Activated CD4-positive, alpha-beta T cell treated with anti-CD3 and anti-CD28 coated beads, Interleukin-2, Interleukin-6, amounts not matched to agents 100 ng/mL and 50 ng/mL, durations not matched to agents 16 hours and 8 hours (primary cell): ENCODE measurements around the gene OR51I2.

ENCODE experiments used
- DNase-seq: peaks from one replicate; pipeline ENCODE4 v3.0.0-alpha.2; 2020

The OR51I2 gene, protein sequence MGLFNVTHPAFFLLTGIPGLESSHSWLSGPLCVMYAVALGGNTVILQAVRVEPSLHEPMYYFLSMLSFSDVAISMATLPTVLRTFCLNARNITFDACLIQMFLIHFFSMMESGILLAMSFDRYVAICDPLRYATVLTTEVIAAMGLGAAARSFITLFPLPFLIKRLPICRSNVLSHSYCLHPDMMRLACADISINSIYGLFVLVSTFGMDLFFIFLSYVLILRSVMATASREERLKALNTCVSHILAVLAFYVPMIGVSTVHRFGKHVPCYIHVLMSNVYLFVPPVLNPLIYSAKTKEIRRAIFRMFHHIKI

DNA sequence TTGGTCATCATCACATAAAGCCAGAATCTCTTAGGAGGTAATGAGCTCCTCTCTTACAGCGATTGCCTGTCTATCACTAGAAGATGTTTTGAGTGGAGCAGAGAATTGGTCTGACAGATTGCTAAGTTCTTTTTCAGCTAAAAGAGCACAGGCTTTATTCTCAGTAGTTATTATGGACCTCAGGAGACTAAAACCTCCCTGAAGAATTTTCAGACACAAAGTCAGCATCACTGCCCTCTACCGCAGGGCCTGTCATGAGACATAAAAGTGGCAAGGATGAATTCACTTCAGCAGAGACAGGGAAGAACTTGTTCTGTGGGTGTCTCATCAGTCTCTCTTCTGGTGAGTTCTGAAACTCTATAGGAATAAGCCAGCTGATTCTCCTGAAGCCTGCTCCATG is at the start of gene OR51I2:
OR51I2 (plus strand) TSS at position 301 of the 400 bp plus-strand sequence. CDS start 4,166 bp downstream, outside the sequence.
- DNase-seq: no peak

DNA sequence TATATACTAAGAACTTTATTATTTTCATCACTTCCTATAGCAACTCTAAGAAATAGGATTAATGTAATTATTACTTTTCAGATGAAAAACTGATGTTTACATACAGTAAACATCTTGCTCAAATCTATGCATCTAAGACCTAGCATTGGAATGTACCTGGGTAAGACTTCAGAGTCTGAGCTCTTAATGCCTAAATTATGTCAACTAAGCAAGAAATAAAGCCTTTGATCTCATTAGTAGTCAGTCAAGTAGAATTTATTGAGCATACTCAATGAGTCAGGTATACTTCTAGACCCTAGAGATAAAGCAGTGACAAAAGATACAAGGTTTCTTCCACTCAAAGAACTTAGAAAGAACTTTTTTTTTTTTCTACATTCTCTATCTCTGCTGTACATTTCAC is 44.0 kb upstream of the OR51I2 start:
- DNase-seq: no peak

DNA sequence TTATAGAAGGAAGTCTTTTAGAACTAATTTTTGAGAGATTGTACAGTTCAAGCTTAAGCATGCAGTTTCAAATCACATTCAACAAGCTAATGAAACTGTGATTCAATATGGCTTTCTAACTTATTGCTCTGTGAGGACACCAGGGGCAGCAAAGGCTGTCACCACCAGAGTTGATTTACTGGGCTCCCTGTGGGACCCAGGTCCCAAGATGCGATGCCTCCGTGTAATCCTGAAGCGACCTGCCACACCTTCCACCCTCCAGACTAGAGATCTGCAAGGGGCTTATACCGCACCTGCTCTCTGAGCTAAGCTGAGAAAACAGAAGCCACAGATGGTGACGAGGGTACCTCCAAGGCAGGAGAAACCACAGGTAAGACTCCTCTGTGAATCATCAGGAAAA is 28.1 kb upstream of the OR51I2 start:
- no peak for DNase-seq

DNA sequence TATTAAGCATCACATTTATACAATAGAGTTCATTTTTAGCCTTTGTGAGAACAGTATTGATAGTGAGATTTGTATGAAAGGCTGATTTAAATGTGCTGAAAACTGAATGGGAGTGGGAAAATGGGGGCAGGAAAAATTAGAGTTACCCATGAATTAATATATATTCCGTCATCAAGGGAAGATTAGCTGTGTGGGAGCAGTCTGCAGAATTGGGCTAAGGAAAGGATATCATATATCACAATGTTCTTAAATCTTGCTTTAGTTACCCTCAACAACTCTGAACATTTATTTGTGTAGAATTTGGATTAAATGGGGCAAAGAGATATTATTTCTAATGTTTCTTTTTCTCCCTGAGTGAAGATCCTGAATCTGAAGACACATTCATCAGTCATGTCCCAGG is 27.3 kb upstream of the OR51I2 start, which contains the start of gene OR51Q1:
OR51Q1 (plus strand) TSS at position 301 of the 400 bp plus-strand sequence; CDS start at position 391, 90 bp downstream.
- no peak for DNase-seq

DNA sequence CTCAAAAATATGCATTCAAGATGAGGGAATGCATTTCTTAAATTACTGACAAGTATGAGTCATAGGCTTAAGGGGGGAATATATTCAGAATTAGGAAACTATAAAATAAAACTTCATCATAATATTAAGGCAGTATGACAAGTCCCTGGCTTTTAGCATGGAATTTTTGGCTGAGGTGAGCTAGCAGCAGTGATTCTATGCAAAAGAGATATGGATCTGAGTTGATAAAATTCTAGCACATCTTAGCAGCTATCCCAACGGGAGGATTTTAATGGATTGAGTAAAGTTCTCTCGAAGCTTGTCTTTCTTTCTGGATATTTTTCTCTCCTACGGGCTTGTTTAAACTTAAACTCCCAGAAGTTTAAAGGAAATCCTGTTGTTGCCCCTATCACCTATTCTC is 26.0 kb upstream of the OR51I2 start:
- no peak for DNase-seq

DNA sequence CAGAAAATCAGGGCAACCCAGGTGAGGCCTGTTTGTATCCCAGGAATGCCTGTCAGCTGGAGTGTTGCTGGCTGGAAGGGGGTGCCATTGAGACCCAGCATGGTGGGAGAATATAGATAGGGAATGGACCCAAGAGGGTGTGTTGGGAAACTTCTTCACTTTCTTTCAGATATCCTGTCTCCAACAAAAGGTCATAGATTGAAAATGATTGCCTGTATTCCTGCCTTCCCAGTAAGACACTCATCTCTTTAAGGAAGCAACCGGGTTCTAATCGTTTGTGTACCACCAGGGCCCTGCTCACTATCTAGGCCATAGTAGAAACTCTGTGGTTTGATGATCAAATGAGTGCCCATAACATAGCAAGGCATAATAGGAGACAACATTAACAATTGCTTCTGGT is 7.7 kb upstream of the OR51I2 start, which contains the start of gene OR51I1:
OR51I1 (minus strand) TSS at position 101 of the 400 bp plus-strand sequence; CDS start at position 101, 0 bp downstream.
- DNase-seq: no peak

DNA sequence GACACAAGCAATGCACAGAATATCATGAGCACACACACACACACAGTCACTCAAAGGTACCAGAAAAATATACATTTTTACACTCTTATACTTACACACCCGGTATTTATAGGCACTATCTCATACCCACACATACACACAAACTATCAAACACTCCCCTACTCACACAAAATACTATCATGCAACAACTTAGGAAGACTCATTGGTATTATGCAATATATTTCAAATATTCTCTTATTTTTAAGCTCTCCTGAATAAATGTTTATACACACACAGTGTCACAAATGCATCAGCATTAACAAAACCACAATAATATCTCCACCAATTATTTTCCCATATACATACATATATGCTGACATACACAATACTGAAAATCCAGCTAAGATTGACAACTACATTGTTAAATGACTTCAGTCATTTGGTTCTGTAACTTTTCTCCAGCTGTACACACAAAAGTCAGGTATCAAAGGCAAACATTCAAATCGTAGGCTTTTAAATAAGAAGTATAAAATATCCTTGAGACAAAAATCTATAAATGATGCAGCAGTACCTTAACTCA is 5.2 kb upstream of the OR51I2 start:
- no peak for DNase-seq

DNA sequence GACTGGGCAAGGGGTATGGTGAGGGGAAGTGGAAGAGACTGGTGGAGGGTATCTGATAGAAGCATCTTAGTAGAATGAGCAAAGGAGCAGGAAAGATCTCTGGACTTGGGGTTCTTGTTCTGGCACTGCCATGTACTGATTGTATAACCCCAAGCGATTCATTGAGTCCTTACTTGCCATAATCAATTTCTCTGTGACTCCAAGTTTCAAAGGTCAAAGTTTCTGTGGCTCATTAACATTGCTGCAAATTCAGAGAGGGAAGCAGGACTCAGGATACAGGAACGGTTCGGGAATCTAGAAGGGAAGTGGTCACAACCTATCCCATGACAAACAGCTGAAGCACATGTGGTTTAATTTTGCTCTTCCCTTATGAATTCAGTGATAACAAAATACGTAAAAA is 309 bp downstream of the OR51I2 start:
- no peak for DNase-seq

DNA sequence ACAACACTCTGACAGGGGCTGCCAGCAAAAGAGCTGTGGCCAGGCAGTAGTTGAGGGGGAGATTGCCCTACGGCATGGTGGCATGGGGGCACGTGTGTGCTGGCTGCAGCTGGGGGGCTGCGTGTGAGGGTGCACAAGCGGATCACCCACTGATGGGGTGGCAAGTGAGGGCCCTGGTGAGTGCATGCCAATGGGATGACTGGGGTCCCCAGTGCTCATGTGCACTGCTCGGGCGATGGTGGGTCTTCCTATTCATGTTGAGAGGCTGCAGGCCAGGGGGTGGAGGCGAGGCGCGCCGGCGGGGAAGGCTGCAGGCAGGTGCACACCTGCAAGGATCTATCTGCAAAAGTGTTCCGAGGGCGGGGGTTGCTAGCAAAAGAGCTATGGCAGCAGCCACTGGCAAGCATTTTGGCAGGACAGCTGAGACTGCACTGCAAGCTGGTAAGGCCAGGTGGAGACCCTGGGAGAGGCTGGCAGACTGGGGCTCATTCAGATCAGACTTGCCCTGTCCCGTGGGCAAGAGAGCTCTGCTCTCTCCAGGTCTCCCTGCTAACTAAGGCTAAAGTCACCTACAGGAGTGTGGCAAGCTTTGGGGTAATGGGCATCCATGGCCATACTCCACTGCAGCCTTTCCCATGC is 12.0 kb downstream of the OR51I2 start:
- DNase-seq: no peak

DNA sequence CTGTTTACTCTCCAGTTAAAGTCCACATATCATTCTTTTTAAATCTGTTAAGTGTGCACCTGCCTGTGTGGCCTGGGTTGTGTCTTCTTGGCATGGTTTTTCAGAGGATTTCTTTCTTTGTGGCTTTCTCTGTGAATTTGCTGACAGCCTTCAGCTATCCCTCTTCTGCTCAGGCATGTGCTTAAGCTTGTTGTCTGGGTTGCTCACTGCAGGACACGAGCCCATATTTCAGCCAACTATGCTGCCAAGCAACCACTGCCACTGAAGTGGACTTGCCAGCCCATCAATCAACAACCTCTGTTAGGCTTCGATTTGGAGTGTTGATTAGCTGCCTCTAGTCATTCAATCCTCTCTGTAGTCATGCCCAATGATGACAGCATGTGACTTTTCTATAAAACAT is 18.4 kb downstream of the OR51I2 start:
- DNase-seq: no peak

DNA sequence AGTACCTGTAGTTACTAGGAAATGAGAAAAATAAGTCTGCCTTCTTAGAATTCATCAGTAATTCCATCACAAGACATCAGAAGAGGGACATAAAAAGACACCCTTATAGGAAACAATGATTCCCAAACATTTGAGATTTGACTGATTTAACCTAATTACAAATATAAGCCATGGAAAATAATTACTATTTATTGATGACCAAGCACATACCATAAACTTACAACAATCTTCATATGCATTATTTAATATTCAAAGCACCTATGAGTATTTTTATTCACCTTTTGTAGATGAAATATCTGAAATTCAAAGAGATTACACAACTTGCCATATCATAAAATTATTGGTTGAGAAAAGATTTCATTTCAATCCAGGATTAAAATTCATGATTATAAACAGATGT is 24.8 kb downstream of the OR51I2 start:
- DNase-seq: no peak

DNA sequence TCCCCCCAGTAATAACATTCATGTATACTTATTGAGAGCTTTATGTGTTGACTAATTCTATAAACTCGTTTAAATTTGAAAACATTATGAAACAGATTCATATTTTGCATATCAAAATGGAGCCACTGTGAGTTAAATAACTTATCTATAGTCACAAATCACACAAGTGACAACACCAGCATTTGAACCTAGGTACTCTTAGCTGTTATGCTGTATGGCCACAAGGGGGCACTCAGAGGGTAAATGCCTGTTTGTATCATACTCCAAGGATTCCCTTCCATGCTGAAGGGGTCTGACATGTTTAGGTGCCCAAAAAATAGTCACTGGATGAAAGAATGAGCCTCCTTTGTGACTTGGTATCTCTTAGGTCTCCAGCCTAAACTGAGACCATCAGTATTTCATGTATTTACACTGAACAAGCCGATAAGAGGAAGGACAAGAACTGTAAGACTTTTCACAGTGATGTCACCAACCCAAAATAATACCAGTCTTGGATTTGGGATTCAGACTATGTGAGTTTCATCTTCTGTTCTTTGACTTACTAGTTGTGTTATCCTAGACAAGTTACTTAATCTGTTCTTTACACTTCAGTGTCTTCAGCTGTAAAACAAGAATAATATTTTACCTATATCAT is 27.2 kb downstream of the OR51I2 start:
- peak; percentile 52 for DNase-seq

DNA sequence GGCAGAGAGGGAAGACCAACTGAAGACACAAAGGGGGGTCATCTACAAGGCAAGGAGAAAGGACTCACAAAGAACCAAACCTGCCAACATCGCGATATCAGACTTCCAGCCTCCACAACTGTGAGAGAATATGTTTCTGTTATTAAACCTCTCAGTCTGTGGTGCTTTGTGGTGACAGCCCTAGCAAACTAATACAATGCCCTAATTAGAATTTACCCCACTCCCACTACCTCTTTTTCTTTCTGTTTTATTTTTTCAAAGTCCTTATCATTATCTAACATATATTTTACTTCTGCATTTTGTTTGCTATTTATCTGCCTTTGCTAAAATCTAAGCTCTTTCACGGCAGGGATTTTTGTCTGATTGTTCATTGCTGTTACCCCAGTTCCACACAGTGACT is 36.9 kb downstream of the OR51I2 start:
- no peak for DNase-seq

DNA sequence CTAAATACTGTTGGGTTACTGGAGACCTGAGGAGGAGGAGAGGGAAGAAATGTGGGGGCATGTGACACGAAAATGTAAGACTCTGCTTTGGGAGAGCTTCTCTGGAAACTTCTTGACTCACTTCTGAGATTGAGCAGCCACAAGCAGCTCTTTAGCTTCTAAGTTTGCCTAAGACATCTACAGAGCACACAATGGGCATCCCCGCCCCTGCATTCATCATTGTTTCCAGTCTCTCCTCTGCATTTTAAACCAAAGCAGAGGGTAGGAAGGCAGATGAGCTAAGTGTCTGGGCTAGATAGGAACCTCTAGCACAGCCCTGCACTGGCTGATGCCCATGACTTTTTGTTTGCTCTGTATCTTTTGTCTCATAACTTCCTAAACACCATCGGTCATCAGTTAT is 37.3 kb downstream of the OR51I2 start:
- no peak for DNase-seq

DNA sequence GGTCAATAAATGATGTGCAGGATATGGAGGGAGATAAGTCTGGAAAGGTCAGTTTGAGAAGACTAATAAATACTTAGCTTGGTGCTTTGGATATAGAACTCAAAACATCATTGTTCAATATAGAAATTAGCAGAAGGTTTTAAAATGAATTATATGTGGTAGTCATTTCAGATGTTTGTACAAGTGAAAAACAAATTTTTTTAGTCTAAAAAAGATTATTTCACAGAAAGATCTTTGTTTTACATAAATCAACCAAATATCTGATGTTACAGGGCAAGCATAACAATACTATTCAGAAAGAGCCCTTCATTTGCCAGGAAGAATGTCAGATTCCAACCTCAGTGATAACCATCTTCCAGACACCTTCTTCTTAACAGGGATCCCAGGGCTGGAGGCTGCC is 39.3 kb downstream of the OR51I2 start, which contains the start of gene OR52D1:
OR52D1 (plus strand) TSS at position 301 of the 400 bp plus-strand sequence; CDS start at position 323, 22 bp downstream.
- DNase-seq: no peak

DNA sequence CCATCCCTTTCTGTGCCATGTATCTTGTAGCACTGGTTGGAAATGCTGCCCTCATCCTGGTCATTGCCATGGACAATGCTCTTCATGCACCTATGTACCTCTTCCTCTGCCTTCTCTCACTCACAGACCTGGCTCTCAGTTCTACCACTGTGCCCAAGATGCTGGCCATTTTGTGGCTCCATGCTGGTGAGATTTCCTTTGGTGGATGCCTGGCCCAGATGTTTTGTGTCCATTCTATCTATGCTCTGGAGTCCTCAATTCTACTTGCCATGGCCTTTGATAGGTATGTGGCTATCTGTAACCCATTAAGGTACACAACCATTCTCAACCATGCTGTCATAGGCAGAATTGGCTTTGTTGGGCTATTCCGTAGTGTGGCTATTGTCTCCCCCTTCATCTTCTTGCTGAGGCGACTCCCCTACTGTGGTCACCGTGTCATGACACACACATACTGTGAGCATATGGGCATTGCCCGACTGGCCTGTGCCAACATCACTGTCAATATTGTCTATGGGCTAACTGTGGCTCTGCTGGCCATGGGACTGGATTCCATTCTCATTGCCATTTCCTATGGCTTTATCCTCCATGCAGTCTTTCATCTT is 39.8 kb downstream of the OR51I2 start:
- DNase-seq: no peak

DNA sequence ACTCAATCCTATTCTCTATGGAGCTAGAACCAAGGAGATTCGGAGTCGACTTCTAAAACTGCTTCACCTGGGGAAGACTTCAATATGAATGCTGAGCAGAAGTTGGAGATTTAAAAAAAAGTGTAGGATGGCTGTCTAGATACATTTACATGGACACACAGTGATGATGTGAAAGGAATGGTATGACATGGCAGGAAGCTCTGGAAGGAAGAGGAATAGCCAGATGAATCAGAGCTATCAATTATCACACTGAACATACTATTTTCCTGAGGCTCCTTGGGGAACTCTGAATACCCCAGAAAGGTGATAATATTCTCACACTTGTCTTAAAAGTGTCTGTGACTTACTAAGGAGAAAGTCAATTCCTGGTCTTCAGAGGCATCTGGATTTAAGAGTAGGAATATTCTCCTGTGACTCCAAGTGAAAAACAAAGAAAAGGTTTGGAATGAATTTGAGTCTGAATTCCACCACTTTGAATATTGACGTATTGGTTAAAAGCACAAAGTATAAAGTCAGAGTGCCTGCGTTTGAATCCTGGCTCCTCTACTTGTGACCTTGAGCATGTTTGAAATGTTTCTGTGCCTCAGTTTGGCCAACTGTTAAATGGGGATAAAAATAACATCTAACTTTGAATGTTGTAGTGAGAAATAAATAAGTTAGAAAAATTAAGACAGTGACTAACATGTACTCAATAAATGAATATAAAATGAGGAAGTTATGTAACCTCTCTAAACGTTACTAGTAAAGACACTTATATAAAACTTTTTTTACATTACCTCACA is 40.6 kb downstream of the OR51I2 start:
- no peak for DNase-seq

DNA sequence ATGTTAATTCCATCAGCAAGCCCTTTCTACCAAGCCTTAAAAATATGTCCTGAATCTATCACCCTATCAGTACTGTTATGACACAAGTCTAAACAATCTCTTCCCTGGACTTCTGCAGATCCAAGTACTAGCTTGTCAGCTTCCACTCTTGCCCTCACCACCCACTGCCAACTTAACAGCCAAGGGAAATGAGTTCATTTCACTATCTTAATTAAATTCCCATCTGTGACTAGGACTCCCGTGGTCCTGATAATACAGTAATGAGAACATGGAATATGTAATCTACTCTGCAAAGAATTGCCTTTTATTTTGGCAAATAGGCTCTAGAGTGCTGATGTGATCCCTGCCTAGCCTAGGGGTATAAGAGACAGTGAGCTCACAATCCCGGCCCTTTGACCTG is 50.5 kb downstream of the OR51I2 start:
- no peak for DNase-seq

DNA sequence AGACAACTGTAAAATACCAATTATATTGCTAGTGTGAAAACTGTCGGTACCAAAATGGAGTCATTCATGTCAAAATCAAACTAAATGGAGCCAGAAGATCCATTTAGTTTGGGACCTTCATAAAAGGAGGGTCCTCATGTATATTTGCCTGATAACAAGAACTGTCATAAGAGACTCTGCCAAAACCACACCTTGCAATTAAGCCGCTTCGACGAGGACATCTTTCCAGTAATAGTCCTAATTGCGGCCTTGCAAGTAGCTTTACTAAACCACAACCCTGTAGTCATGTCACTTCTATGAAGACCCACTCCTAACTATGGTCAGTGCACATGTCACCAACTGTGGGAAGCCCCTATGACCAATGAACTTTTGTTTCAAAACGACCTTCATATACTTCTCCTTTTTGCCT is 51.3 kb downstream of the OR51I2 start:
- no peak for DNase-seq

DNA sequence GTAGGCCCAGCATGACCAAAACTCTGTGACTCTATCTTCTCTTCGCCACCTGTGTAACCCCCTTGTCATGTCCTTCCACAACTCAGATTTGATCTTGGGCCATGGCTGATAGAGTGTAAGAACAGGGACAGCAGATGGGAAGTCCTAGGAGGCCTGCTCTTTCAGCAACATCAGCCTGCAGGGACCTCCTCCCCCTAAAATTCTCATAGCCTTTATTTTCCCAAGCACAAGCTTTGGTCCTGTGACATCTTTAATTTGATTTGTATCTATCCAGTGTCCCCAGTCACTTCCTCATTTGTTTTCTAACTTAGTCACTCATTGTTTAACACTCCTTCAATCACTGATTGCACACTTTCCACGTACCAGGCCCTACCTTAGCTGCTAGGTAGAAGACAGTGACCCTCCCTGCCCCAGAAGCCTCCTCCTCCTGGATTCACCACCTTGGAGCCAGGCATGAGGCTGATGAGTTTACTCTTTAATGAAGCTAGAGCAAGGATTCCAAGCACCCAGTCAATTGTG is 55.3 kb downstream of the OR51I2 start:
- no peak for DNase-seq

DNA sequence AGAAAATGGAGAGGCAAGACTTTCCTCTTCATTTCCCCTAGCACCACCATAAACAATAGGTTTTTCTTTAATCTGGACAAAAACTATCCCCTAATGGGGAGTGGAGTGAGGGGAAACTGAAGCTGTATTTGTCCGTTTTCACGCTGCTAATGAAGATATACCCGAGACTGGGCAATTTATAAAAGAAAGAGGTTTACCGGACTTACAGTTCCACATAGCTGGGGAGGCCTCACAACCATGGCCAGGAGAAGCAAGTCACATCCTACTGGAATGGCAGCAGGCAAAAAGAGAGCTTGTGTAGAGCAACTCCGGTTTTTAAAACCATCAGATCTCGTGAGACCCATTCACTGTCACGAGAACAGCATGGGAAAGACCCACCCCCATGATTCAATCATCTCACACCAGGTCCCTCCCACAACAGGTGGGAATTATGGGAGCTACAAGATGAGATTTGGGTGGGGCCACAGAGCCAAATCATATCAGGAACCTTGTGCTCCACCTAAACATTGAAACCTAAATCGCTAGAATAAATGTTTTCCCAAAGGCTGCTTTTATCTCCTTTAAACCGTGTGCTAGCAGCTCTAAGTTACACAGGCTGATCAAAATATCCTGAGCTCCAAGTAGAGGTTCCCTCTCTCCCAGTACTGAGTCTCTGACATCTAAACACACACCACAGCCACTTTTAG is 56.4 kb downstream of the OR51I2 start:
- no peak for DNase-seq
